ENCODE data around the gene PPP2R5C.
A peak's percentile ranks its signal among the peaks of the same experiment; 100 is the strongest.
"Not testable (repeated sequence)": the region's sequence is repeated elsewhere in the genome, so short reads cannot be mapped to it uniquely, and the experiment has no call there.

PPP2R5C gene

GRCh38 chr14:101761032-101761880 lies at the start of gene PPP2R5C:
PPP2R5C (plus strand) TSS chr14:101761709; CDS start chr14:101761894, 185 bp downstream.
- peak; percentile 84 to 95 for DNase-seq (ENCODE audit: low read depth in 2 of 2)
- peak within 1 kb of the TSS; percentile 88 to 92 for H3K4me3 ChIP-seq (replicated peaks in 1 of 2; ENCODE audit: low read depth in 2 of 2, low read length in 2 of 2)
- TF ChIP-seq CTCF (IDR thresholded peaks at IDR 0.05; ENCODE audit: low read depth, low read length) = no peak

- DNase-seq (ENCODE audit: low read depth in 2 of 2) = not testable (repeated sequence)
These were observed 49.7 kb upstream of the PPP2R5C start for GRCh38 chr14:101711857-101712233.

GRCh38 chr14:101712341-101712740 lies 49.2 kb upstream of the PPP2R5C start:
- not testable (repeated sequence) for DNase-seq (ENCODE audit: low read depth in 2 of 2); H3K4me3 ChIP-seq (replicated peaks in 1 of 2; ENCODE audit: low read depth in 2 of 2, low read length in 2 of 2)

More at GRCh38 chr14:101711857-101712233, 49.7 kb upstream of the PPP2R5C start:
- not testable (repeated sequence) for H3K4me3 ChIP-seq (replicated peaks in 1 of 2; ENCODE audit: low read depth in 2 of 2, low read length in 2 of 2)

GRCh38 chr14:101713091-101713490 lies 48.4 kb upstream of the PPP2R5C start:
- DNase-seq (ENCODE audit: low read depth in 2 of 2); H3K4me3 ChIP-seq (replicated peaks in 1 of 2; ENCODE audit: low read depth in 2 of 2, low read length in 2 of 2): not testable (repeated sequence)

GRCh38 chr14:101713621-101714349 lies 47.7 kb upstream of the PPP2R5C start:
- DNase-seq (ENCODE audit: low read depth in 2 of 2) = no peak
- TF ChIP-seq CTCF (IDR thresholded peaks at IDR 0.05; ENCODE audit: low read depth, low read length) = no peak
- H3K4me3 ChIP-seq (replicated peaks in 1 of 2; ENCODE audit: low read depth in 2 of 2, low read length in 2 of 2) = no peak overlapping the region

- H3K4me3 ChIP-seq (replicated peaks in 1 of 2; ENCODE audit: low read depth in 2 of 2, low read length in 2 of 2) = no peak overlapping the region
- TF ChIP-seq CTCF (IDR thresholded peaks at IDR 0.05; ENCODE audit: low read depth, low read length) = no peak
- no peak for DNase-seq (ENCODE audit: low read depth in 2 of 2)
These were observed 47.1 kb upstream of the PPP2R5C start for GRCh38 chr14:101714394-101714793.

GRCh38 chr14:101715210-101716076 lies 46.1 kb upstream of the PPP2R5C start:
- TF ChIP-seq CTCF (IDR thresholded peaks at IDR 0.05; ENCODE audit: low read depth, low read length) = no peak
- DNase-seq (ENCODE audit: low read depth in 2 of 2) = no peak
- no peak overlapping the region for H3K4me3 ChIP-seq (replicated peaks in 1 of 2; ENCODE audit: low read depth in 2 of 2, low read length in 2 of 2)

All from cardiac fibroblast (primary cell).